ENCODE results near the gene PEX1.
A peak's percentile ranks its signal among the peaks of the same experiment; 100 is the strongest.

Gene PEX1

GRCh38 chr7:92448205-92448747 lies 80.0 kb downstream of the PEX1 start (continued):
- no peak for TF ChIP-seq ZNF280D (tag by site-specific recombination; IDR thresholded peaks at IDR 0.05)
- TF ChIP-seq ZNF76 (tag by site-specific recombination; IDR thresholded peaks at IDR 0.05; ENCODE audit: borderline replicate concordance, low read depth), result no peak
- TF ChIP-seq ZNF544 (tag by site-specific recombination; IDR thresholded peaks at IDR 0.05), result no peak
- no peak for TF ChIP-seq ZNF221 (tag by site-specific recombination; IDR thresholded peaks at IDR 0.05; ENCODE audit: borderline replicate concordance)
- no peak for TF ChIP-seq ZNF580 (tag by site-specific recombination; IDR thresholded peaks at IDR 0.05)
- no peak for TF ChIP-seq ZNF704 (tag by site-specific recombination; IDR thresholded peaks at IDR 0.05)
- TF ChIP-seq ZNF335 (tag by site-specific recombination; conservative IDR thresholded peaks at IDR 0.05), result peak; percentile 57; the same call in 1 of the 2 replicates
- no peak for TF ChIP-seq REPIN1 (tag by site-specific recombination; IDR thresholded peaks at IDR 0.05; ENCODE audit: low read depth)
- no peak for TF ChIP-seq KLF8 (tag by site-specific recombination; IDR thresholded peaks at IDR 0.05)
- TF ChIP-seq ZNF660 (tag by site-specific recombination; IDR thresholded peaks at IDR 0.05), result no peak
- no peak for TF ChIP-seq ZBTB10 (tag by site-specific recombination; IDR thresholded peaks at IDR 0.05)
- no peak for TF ChIP-seq KLF9 (tag by site-specific recombination; IDR thresholded peaks at IDR 0.05; ENCODE audit: low read depth)
- TF ChIP-seq ZFP41 (tag by site-specific recombination; IDR thresholded peaks at IDR 0.05; ENCODE audit: borderline replicate concordance), result no peak
- no peak for TF ChIP-seq KLF7 (tag by site-specific recombination; IDR thresholded peaks at IDR 0.05; ENCODE audit: borderline replicate concordance)
- TF ChIP-seq ZNF548 (tag by site-specific recombination; IDR thresholded peaks at IDR 0.05), result no peak
- TF ChIP-seq ZBTB7A (tag by site-specific recombination; IDR thresholded peaks at IDR 0.05; ENCODE audit: low read depth), result no peak
- TF ChIP-seq ZNF624 (tag by site-specific recombination; IDR thresholded peaks at IDR 0.05), result no peak
- no peak for TF ChIP-seq ZNF184 (tag by site-specific recombination; IDR thresholded peaks at IDR 0.05)
- TF ChIP-seq ZNF707 (tag by site-specific recombination; IDR thresholded peaks at IDR 0.05), result no peak
- TF ChIP-seq ZNF558 (tag by site-specific recombination; IDR thresholded peaks at IDR 0.05), result no peak
- TF ChIP-seq ZNF302 (tag by site-specific recombination; IDR thresholded peaks at IDR 0.05; ENCODE audit: low read depth), result no peak
- no peak for TF ChIP-seq ZNF354C (tag by site-specific recombination; IDR thresholded peaks at IDR 0.05; ENCODE audit: borderline replicate concordance, low read depth)
- no peak for TF ChIP-seq ZNF514 (tag by site-specific recombination; IDR thresholded peaks at IDR 0.05)
- TF ChIP-seq ZSCAN5A (tag by site-specific recombination; IDR thresholded peaks at IDR 0.05), result no peak
- no peak for TF ChIP-seq ZSCAN23 (tag by site-specific recombination; IDR thresholded peaks at IDR 0.05)
- TF ChIP-seq IKZF3 (tag by site-specific recombination; IDR thresholded peaks at IDR 0.05), result no peak
- TF ChIP-seq ZBTB8A (tag by site-specific recombination; IDR thresholded peaks at IDR 0.05), result no peak
- TF ChIP-seq ZNF48 (tag by site-specific recombination; IDR thresholded peaks at IDR 0.05), result no peak
- TF ChIP-seq ZBTB11 (tag by site-specific recombination; conservative IDR thresholded peaks at IDR 0.05; ENCODE audit: low read depth), result peak; percentile 64; the same call in 1 of the 2 replicates
- no peak for TF ChIP-seq ZFHX2 (tag by site-specific recombination; conservative IDR thresholded peaks at IDR 0.05)
